Left lung (tissue), 10 donors: ENCODE data around the gene PRAC2. TPM values are rescaled to one million over a fixed set of nuclear protein-coding genes. Genes with fewer than 3 reads are reported as not detected.
A peak's percentile ranks its signal among the peaks of the same experiment; 100 is the strongest.

Experiments
- ATAC-seq: fragments of 200-7000 bp; cut with Tn5 transposase; one replicate; pipeline ENCODE4 v1.9.1; 2020; ENCODE audit warnings: moderate library complexity
- DNase-seq, 4 donors: peaks; one replicate each; pipeline ENCODE4 v3.0.0-alpha.2; 2013 to 2020
- H3K27ac ChIP-seq, 2 donors: fragments of 200-600 bp; sonication (generic) in 1 of 2; one replicate each; pipeline versions ENCODE4 v1.5.0 to v1.8.0; 2020 to 2021
- H3K27me3 ChIP-seq, 2 donors: fragments of 200-600 bp; sonication (generic) in 1 of 2; one replicate each; pipeline versions ENCODE4 v1.5.0 to v1.8.0; 2020 to 2021
- H3K36me3 ChIP-seq, 2 donors: fragments of 200-600 bp; sonication (generic) in 1 of 2; one replicate each; pipeline versions ENCODE4 v1.5.0 to v1.8.0; 2020 to 2021
- H3K4me1 ChIP-seq, 2 donors: fragments of 200-600 bp; one replicate each; pipeline ENCODE4 v1.8.0; 2021
- H3K4me3 ChIP-seq, 2 donors: fragments of 200-600 bp; sonication (generic) in 1 of 2; one replicate each; pipeline versions ENCODE4 v1.5.0 to v1.8.0; 2020 to 2021; ENCODE audit warnings: mild to moderate bottlenecking in 1 of 2
- H3K9me3 ChIP-seq, 2 donors: fragments of 200-600 bp; sonication (generic) in 1 of 2; one replicate each; pipeline versions ENCODE4 v1.5.0 to v1.8.0; 2020 to 2021
- intact Hi-C, 2 donors: fragments of 100-400 bp; cut with DNase I; formaldehyde crosslinking; loops; one replicate each; pipeline versions ENCODE4 v1.11.2 to v1.14.2; 2022
- polyA plus RNA-seq, 6 donors: library from polyadenylated mRNA; unstranded; fragments of 120-200 nt; gene quantifications; one replicate each; pipeline ENCODE4 v1.2.1, GENCODE V29; 2013; ENCODE audit not compliant: insufficient read length in 6 of 6
- total RNA-seq, 2 donors: library from RNA; stranded (reverse); fragmentation: NEBNext Ultra II Directional; extraction: Animal tissue kit (Norgen Biotek cat#: 25700); gene quantifications; one replicate each; pipeline ENCODE4 v1.2.1, GENCODE V29; 2021
- TF ChIP-seq, protein P1 (sequence below), 2 donors: fragments of 200-600 bp; sonication (generic) in 1 of 2; IDR thresholded peaks; one replicate each; pipeline versions ENCODE4 v1.5.0 to v1.8.0; 2021; ENCODE audit warnings: antibody characterized with exemption in 2 of 2
- donor health status: DM: no; HTN: yes; CAD: no.
- donor health status: DM: no; HTN: no; CAD: no.

The PRAC2 gene
- total and polyA plus RNA-seq, 8 donors, result not detected

DNA sequence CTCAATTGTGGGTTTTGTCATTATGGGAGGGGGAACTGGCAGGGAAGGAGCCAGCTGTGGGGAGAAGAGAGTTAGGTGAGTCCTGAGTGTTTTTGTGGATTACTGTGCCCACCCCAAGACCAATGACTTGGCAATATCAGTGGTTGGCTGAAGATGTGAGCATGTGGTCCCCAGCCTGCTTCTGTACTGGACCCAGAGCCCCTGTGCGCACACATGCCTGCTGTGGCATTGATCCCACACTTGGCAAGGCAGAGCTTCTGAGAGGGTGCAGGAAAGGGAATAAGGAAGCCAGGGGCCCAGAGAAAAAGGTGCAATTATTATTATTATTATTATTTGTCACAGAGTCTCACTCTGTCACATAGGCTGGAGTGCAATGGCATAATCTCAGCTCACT lies 2.0 kb upstream of the PRAC2 start:
- H3K4me3 ChIP-seq, result no peak overlapping the region
- intact Hi-C loops, result loop anchor here in 1 of 2 donors (10.0 kb wide), 1 partner anchor 74 kb away; no protein-coding TSS in a partner anchor
- no peak overlapping the region for H3K27ac ChIP-seq
- ATAC-seq, result no peak
- no peak for DNase-seq
- H3K36me3 ChIP-seq, result no peaks in the 10 kb centered on the region
- TF ChIP-seq, protein P1, sequence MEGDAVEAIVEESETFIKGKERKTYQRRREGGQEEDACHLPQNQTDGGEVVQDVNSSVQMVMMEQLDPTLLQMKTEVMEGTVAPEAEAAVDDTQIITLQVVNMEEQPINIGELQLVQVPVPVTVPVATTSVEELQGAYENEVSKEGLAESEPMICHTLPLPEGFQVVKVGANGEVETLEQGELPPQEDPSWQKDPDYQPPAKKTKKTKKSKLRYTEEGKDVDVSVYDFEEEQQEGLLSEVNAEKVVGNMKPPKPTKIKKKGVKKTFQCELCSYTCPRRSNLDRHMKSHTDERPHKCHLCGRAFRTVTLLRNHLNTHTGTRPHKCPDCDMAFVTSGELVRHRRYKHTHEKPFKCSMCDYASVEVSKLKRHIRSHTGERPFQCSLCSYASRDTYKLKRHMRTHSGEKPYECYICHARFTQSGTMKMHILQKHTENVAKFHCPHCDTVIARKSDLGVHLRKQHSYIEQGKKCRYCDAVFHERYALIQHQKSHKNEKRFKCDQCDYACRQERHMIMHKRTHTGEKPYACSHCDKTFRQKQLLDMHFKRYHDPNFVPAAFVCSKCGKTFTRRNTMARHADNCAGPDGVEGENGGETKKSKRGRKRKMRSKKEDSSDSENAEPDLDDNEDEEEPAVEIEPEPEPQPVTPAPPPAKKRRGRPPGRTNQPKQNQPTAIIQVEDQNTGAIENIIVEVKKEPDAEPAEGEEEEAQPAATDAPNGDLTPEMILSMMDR (IDR thresholded peaks at IDR 0.05), result no peak
- H3K9me3 ChIP-seq, result no peaks in the 10 kb centered on the region
- peaks cover 9 to 34% of the 10 kb centered on the region in 2 donors for H3K4me1 ChIP-seq
- H3K27me3 ChIP-seq, result peaks cover 99 to 100% of the 10 kb centered on the region in 2 donors

DNA sequence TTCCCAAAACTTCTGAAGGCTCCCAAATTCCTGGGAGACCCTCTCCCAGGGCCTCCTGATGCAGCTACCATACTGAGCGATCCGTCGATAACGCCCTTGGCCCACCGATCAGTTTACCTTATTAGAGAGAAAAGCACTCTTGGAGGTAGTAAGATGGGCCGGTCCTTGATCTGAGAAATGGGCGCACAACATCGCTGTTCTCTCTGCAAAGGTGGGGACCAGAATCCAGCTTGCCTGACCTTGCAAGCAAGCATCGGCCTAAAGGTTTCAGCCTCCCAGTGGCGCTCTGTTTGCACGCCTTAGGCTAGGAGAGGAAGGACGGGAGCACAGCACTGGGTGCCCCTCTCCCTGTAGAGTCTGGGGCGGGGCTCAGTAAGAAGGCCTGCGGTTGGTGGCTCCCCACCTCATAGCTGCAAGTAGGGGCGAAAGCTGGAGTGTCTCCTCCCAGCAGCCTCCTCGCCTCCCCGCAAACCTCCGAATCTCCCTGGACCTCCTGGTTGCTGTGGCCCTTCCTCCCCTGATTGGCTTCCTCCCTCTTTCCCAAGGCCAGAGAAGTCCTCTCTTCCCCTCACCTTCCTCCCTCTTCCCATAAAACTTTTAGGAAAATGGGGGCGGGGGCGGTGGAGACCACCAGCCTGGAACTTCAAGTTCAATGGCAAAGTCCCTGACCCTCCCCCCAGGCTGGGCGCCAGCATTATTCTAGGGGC lies 631 bp upstream of the PRAC2 start, which contains the start of gene PRAC1:
Gene PRAC1 (minus strand): TSS at position 318 of the 707 bp plus-strand sequence. CDS start 126 bp downstream, at position 192.
- H3K4me1 ChIP-seq, result peaks cover 9 to 34% of the 10 kb centered on the region in 2 donors
- DNase-seq (no peak), ATAC-seq (no peak)
- TF ChIP-seq, protein P1 (IDR thresholded peaks at IDR 0.05), result no peak
- peaks cover 99 to 100% of the 10 kb centered on the region in 2 donors for H3K27me3 ChIP-seq
- no peak within 1 kb of the TSS for H3K4me3 ChIP-seq
- H3K27ac ChIP-seq, result no peak within 1 kb of the TSS
- no peaks in the 10 kb centered on the region for H3K36me3 ChIP-seq
- intact Hi-C loops, result loop anchor here in 1 of 2 donors (10.0 kb wide), 1 partner anchor 72 kb away; no protein-coding TSS in a partner anchor
- H3K9me3 ChIP-seq, result no peaks in the 10 kb centered on the region

DNA sequence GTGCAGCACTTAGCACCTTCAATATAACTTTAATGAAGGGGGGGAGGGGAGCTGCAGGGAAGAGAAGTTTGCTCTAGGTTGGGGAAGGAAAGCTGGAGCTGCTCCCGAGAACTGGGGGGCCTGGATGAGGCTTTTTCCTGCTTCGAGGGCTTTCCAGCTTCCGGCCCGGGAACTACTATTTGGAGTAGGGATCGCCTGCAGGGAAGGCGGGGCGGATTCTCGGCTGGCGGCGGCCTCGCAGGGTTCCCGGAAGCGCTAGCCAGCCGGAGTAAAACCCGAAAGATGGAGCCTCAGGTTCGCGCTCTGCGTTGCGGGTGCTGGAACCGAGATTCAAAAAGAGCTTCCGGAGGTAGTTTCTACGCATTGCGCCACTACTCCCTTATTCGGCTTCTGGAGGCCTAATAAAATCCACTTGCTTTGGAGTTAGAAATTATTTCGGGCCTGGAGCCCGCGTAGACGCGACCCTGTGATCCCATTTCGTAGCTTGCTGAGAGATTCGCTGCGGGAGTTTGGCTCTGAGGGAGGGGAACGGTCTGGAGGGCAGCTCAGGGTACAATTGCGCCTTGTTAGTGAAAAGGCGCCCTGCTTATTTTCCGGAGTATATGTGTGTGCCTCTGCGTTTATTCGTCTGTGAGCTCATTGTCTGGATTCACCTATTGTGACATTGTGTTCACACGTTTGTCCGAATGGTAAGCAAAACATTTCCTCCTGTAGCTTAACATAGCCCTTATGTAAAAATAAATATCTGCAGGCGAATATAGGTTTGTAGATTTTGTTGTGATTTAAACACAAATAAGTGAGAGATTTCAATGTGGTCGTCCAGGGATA lies 652 bp downstream of the PRAC2 start:
- H3K9me3 ChIP-seq, result no peaks in the 10 kb centered on the region
- peaks cover 9 to 35% of the 10 kb centered on the region in 2 donors for H3K4me1 ChIP-seq
- H3K27ac ChIP-seq, result no peak overlapping the region
- TF ChIP-seq, protein P1 (IDR thresholded peaks at IDR 0.05), result no peak
- intact Hi-C loops, result loop anchor here in 1 of 2 donors (10.0 kb wide), 1 partner anchor 71 kb away; no protein-coding TSS in a partner anchor
- H3K36me3 ChIP-seq, result no peaks in the 10 kb centered on the region
- H3K4me3 ChIP-seq, result no peak overlapping the region
- peaks cover 99 to 100% of the 10 kb centered on the region in 2 donors for H3K27me3 ChIP-seq
- no peak for DNase-seq
- ATAC-seq, result no peak

DNA sequence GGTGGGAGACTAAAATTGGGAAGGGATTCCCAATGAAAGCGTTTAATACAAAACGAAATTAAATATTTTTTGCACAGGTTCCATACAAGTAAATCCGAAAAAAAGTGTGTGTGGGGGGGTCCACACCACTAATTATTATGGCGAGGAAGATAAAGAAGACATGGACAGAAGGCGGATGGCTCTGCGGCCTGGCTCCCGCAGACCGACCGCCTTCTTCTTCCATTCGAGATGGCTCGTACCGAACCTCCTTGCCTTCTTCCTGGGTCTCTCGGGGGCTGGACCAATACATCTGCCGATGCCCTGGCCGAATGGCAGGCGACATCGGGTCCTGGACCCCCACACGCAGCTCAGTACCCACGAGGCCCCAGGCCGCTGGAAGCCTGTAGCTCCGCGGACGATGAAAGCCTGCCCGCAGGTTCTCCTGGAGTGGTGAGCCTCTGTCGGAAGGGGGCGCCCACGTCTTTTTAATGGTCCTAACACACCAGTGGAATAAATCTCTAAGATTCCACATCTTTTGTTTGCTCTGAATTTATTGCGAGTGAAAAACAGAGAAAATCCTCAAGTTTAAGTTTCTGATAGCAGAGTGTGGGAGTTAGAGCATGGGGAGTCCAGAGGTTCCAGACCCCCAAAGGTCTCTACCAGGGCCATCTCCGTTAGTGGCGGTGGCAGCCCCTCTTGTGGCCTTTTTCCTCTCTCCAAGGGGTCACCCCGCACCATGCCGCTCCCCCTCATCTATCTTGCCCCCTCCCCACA lies 1.4 kb downstream of the PRAC2 start:
- ATAC-seq (peak; percentile 93), DNase-seq (peak; percentile 68 to 87 (median 80))
- intact Hi-C loops, result loop anchor here in 1 of 2 donors (5.0 to 10.0 kb wide), 2 partner anchors 70 to 153 kb away; no protein-coding TSS in a partner anchor
- Histone ChIP-seq H3K36me3 (no peaks in the 10 kb centered on the region), H3K4me3 (no peak overlapping the region), H3K4me1 (peaks cover 9 to 32% of the 10 kb centered on the region in 2 donors), H3K27ac (no peak overlapping the region), H3K9me3 (no peaks in the 10 kb centered on the region), H3K27me3 (peaks cover 98 to 100% of the 10 kb centered on the region in 2 donors)
- TF ChIP-seq, protein P1 (IDR thresholded peaks at IDR 0.05), result peak; percentile 62 to 71
